Parathyroid adenoma (tissue), 2 donors: ENCODE results near the gene MSI2.

Source experiments
- H2AFZ ChIP-seq: fragments of 300-600 bp; sonication (generic); one replicate; pipeline ENCODE4 v1.7.0; 2017; ENCODE audit warnings: antibody characterized with exemption, mild to moderate bottlenecking
- H3K27ac ChIP-seq: fragments of 300-600 bp; sonication (generic); one replicate; pipeline ENCODE4 v1.7.0; 2017
- H3K27me3 ChIP-seq: fragments of 300-600 bp; sonication (generic); one replicate; pipeline ENCODE4 v1.7.0; 2017; ENCODE audit warnings: low read length; ENCODE audit not compliant: control insufficient read depth, insufficient read depth
- H3K36me3 ChIP-seq: fragments of 300-600 bp; sonication (generic); one replicate; pipeline ENCODE4 v1.7.0; 2017; ENCODE audit warnings: low read length; ENCODE audit not compliant: control insufficient read depth, insufficient read depth
- H3K4me1 ChIP-seq: fragments of 300-600 bp; sonication (generic); one replicate; pipeline ENCODE4 v1.7.0; 2017; ENCODE audit warnings: control low read depth
- H3K4me2 ChIP-seq: fragments of 300-600 bp; sonication (generic); one replicate; pipeline ENCODE4 v1.7.0; 2017; ENCODE audit warnings: low read length
- H3K4me3 ChIP-seq: fragments of 300-600 bp; sonication (generic); one replicate; pipeline ENCODE4 v1.7.0; 2017; ENCODE audit warnings: low read depth, low read length
- H3K79me2 ChIP-seq: fragments of 300-600 bp; sonication (generic); one replicate; pipeline ENCODE4 v1.7.0; 2017; ENCODE audit warnings: control low read depth
- H3K9ac ChIP-seq: fragments of 300-600 bp; sonication (generic); one replicate; pipeline ENCODE4 v1.7.0; 2017; ENCODE audit warnings: mild to moderate bottlenecking
- H3K9me3 ChIP-seq: fragments of 300-600 bp; sonication (generic); one replicate; pipeline ENCODE4 v1.7.0; 2017; ENCODE audit warnings: low read length; ENCODE audit not compliant: control insufficient read depth
- TF ChIP-seq, protein P1 (sequence below): fragments of 300-600 bp; sonication (generic); IDR thresholded peaks from one replicate; pipeline ENCODE4 v1.7.0; 2017; ENCODE audit warnings: antibody characterized with exemption, mild to moderate bottlenecking
- donor health status: primary hyperparathyroidism.

The MSI2 gene

DNA sequence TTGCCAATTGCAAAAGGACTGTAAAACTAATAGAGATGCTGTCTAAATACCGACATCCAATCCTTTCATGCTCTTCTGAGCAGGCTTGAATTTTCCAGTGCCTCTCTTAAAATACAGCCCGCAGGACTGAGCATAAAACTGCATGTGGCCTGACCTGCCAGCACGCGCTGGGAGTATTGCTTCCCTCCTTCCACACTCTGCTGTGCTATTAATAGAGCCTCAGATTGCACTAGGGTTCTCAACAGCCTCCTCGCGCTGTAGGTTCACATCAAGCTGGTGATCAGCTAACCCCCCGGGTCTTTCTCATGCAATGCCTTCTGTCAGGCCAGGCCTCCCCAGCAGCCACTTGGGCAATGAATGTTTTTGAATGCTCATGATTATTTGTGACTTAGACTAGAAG, 14.2 kb upstream of the MSI2 start:
- peak overlapping the region; percentile 43 for H2AFZ ChIP-seq
- no peaks in the 10 kb centered on the region for H3K36me3 ChIP-seq
- H3K27me3 ChIP-seq: no peaks in the 10 kb centered on the region
- peaks cover 45% of the 10 kb centered on the region for H3K4me1 ChIP-seq
- no peak overlapping the region for H3K4me2 ChIP-seq
- H3K9ac ChIP-seq: no peak overlapping the region
- no peaks in the 10 kb centered on the region for H3K79me2 ChIP-seq
- TF ChIP-seq, protein P1, sequence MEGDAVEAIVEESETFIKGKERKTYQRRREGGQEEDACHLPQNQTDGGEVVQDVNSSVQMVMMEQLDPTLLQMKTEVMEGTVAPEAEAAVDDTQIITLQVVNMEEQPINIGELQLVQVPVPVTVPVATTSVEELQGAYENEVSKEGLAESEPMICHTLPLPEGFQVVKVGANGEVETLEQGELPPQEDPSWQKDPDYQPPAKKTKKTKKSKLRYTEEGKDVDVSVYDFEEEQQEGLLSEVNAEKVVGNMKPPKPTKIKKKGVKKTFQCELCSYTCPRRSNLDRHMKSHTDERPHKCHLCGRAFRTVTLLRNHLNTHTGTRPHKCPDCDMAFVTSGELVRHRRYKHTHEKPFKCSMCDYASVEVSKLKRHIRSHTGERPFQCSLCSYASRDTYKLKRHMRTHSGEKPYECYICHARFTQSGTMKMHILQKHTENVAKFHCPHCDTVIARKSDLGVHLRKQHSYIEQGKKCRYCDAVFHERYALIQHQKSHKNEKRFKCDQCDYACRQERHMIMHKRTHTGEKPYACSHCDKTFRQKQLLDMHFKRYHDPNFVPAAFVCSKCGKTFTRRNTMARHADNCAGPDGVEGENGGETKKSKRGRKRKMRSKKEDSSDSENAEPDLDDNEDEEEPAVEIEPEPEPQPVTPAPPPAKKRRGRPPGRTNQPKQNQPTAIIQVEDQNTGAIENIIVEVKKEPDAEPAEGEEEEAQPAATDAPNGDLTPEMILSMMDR: no peak
- no peak overlapping the region for H3K4me3 ChIP-seq
- peak overlapping the region; percentile 91 for H3K27ac ChIP-seq
- H3K9me3 ChIP-seq: no peaks in the 10 kb centered on the region

DNA sequence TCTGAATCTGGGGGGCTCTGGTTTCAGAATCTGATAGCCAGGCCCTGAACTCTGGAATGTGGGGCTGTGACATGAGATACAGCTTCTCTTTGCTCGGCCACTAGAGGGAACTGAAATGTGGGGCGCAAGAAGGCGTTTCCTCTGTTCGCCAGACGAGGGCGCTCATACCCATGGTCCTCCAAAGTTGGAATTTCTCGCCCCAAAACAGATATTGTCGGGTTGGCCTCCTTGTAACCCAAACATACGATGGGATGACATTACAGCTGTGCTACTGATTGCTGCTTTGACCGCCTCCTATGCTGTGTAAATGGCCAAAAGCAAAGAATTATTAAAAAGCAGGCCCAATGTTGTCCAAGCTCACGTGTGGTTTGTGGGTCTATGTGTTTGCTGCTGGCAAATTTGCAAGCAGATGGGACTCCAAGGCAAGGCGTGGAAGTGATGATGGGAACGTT, 13.1 kb upstream of the MSI2 start:
- Histone ChIP-seq H3K36me3 (no peaks in the 10 kb centered on the region), H3K9me3 (no peaks in the 10 kb centered on the region), H3K27ac (peak overlapping the region; percentile 91), H3K4me3 (no peak overlapping the region), H3K79me2 (no peaks in the 10 kb centered on the region), H3K4me2 (peak overlapping the region; percentile 15), H3K27me3 (no peaks in the 10 kb centered on the region), H3K4me1 (peaks cover 41% of the 10 kb centered on the region), H2AFZ (peak overlapping the region; percentile 43), H3K9ac (no peak overlapping the region)
- TF ChIP-seq, protein P1: peak; percentile 99

DNA sequence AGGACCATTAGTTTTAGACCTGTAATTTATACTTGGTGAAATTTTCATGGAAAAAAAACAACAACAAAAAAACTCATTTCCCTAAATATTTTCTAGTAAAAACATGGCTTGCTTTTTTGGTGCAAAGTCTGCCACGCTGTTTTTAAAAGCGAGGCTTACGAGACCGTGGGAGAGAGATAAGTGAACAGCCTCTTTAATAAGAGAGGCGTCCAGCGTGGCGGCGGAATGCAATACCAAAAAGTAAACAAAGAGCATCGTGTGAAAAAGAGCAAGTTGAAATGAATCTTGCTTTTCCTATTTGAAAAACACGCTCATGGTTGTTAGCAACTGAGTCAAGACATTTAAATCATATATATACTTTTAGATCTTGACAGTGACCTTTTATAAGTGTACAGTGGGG, 10.5 kb upstream of the MSI2 start:
- H3K27ac ChIP-seq: no peak overlapping the region
- no peaks in the 10 kb centered on the region for H3K9me3 ChIP-seq
- no peak overlapping the region for H2AFZ ChIP-seq
- no peaks in the 10 kb centered on the region for H3K27me3 ChIP-seq
- TF ChIP-seq, protein P1: no peak
- H3K9ac ChIP-seq: no peak overlapping the region
- no peak overlapping the region for H3K4me3 ChIP-seq
- no peaks in the 10 kb centered on the region for H3K36me3 ChIP-seq
- H3K79me2 ChIP-seq: no peaks in the 10 kb centered on the region
- peak overlapping the region; percentile 45 for H3K4me2 ChIP-seq
- H3K4me1 ChIP-seq: peaks cover 38% of the 10 kb centered on the region

DNA sequence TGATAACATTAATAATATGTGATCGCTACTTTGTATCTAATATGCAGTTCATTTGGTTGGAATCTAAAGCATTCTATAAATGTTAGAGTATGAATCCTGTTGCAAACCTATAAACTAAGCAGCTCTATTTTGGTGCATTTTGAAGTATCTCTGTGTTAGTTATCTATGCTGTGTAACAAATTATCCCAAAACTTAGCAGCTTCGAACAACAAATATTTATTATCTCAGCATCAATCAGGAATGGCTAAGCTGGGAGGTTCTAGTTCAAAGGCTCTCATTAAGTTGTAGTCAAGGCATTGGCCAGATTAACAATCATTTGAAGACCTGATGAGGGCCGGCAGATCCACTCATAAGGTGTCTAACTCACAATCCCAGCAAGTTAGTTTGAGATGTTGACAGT, 10.1 kb upstream of the MSI2 start:
- no peaks in the 10 kb centered on the region for H3K79me2 ChIP-seq
- no peaks in the 10 kb centered on the region for H3K27me3 ChIP-seq
- peaks cover 36% of the 10 kb centered on the region for H3K4me1 ChIP-seq
- TF ChIP-seq, protein P1: no peak
- H2AFZ ChIP-seq: no peak overlapping the region
- no peaks in the 10 kb centered on the region for H3K36me3 ChIP-seq
- H3K9me3 ChIP-seq: no peaks in the 10 kb centered on the region
- no peak overlapping the region for H3K9ac ChIP-seq
- no peak overlapping the region for H3K27ac ChIP-seq
- H3K4me2 ChIP-seq: no peak overlapping the region
- H3K4me3 ChIP-seq: no peak overlapping the region

DNA sequence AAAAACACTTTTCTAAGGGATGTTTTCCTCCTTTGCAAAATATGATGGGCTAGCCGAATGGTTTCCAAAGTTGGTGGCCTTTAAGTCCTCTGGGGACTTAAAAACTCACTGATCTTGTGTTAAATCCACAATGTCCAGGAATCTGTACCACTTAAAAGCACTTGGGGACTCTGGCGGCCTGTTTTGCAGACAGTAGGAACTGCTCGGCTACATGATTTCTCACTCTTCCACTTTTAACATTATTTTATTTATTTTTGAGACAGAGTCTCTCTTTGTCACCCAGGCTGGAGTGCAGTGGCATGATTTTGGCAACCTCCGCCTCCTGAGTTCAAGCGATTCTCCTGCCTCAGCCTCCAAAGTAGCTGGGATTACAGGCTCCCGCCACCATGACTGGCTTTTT, 9.1 kb upstream of the MSI2 start:
- Histone ChIP-seq H2AFZ (no peak overlapping the region), H3K79me2 (no peaks in the 10 kb centered on the region), H3K4me1 (peaks cover 26% of the 10 kb centered on the region), H3K9ac (no peak overlapping the region), H3K27me3 (no peaks in the 10 kb centered on the region), H3K27ac (no peak overlapping the region), H3K9me3 (no peaks in the 10 kb centered on the region), H3K4me2 (no peak overlapping the region), H3K4me3 (no peak overlapping the region), H3K36me3 (no peaks in the 10 kb centered on the region)
- TF ChIP-seq, protein P1: no peak
